Fibroblast of the aortic adventitia (primary cell): ENCODE results near the gene RFFL. TPM values are rescaled to one million over a fixed set of nuclear protein-coding genes. Genes with fewer than 3 reads are reported as not detected.
A peak's percentile ranks its signal among the peaks of the same experiment; 100 is the strongest.
"Not testable (repeated sequence)": the region's sequence is repeated elsewhere in the genome, so short reads cannot be mapped to it uniquely, and the experiment has no call there.

Source experiments
- DNase-seq: peaks from one replicate; pipeline ENCODE4 v3.0.0-alpha.2; 2010; ENCODE audit warnings: low read depth
- H3K4me3 ChIP-seq: 2 replicates; pipeline ENCODE4 v1.5.1; 2011; ENCODE audit warnings: low read depth, mild to moderate bottlenecking, control low read depth, low read length, moderate library complexity
- total RNA-seq: library from RNA; depleted of rRNA; stranded (reverse); fragments of >200 nt; gene quantifications from 2 replicates; pipeline ENCODE4 v1.2.3, GENCODE V29; 2012; ENCODE audit warnings: low replicate concordance
- TF ChIP-seq, protein P1 (sequence below): IDR thresholded peaks from 2 replicates; pipeline ENCODE4 v1.5.1; 2011; ENCODE audit warnings: mild to moderate bottlenecking, low read length, control low read depth, inconsistent platforms; ENCODE audit not compliant: insufficient read depth

Gene RFFL
- total RNA-seq, 1 donor: 17.0 TPM

DNA sequence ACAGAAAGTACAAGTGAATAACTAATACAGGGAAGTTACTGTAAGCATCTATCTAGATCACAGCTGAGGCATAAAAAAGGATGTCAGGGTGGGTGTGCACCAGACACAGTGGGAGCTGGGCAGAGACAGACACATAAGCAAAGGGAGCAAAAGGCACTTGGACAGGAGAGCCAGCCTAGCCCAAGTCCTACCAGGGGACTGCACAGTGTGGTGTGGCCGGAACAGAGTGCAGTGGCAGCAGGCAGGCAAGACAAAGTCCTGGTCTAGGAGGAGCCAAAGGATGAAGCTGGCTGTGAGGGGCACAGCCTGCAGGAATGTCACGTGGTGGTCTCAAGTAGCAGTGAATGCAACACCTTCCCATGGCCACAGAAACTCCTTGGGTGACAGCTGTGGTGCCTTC, 34.3 kb upstream of the RFFL start:
- no peak overlapping the region for H3K4me3 ChIP-seq
- DNase-seq: no peak
- TF ChIP-seq, protein P1, sequence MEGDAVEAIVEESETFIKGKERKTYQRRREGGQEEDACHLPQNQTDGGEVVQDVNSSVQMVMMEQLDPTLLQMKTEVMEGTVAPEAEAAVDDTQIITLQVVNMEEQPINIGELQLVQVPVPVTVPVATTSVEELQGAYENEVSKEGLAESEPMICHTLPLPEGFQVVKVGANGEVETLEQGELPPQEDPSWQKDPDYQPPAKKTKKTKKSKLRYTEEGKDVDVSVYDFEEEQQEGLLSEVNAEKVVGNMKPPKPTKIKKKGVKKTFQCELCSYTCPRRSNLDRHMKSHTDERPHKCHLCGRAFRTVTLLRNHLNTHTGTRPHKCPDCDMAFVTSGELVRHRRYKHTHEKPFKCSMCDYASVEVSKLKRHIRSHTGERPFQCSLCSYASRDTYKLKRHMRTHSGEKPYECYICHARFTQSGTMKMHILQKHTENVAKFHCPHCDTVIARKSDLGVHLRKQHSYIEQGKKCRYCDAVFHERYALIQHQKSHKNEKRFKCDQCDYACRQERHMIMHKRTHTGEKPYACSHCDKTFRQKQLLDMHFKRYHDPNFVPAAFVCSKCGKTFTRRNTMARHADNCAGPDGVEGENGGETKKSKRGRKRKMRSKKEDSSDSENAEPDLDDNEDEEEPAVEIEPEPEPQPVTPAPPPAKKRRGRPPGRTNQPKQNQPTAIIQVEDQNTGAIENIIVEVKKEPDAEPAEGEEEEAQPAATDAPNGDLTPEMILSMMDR: no peak

DNA sequence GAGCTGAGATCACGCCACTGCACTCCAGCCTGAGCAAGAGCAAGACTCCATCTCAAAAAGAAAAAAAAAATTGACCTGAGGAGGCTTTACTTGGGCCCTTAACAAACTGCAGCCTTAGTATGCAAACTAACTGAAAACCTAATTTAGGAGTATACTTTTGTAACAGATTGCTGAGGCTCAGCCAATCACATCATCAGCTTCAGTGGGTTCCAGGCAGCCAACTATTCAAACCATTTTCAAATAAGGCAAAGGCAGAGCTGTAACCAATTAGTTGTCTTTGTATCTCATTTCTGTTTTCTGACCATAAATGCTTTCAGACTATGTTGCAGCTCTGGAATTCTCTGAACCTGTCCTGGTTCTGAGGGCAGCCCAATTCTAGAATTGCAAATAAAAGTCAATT, 32.2 kb upstream of the RFFL start:
- TF ChIP-seq, protein P1: no peak
- no peak overlapping the region for H3K4me3 ChIP-seq
- DNase-seq: no peak

DNA sequence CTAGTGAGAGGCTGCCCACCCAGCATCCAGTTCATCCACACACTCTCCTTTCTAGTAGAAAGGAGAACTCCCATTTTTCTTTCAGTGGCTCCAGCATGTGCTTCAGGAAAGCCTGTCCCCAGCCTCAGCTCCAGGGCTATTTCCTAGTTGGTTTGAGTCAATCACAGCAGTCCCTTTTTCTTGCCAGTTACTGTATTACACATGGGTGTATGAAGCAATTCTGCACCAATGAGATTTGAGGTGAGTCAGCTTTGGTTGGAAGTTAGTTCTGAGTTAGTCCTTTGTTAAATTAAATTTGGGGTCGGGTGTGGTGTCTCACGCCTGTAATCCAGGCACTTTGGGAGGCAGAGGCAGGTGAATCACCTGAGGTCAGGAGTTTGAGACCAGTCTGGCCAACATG, 31.4 kb upstream of the RFFL start:
- TF ChIP-seq, protein P1: no peak
- DNase-seq: peak; percentile 86
- no peak overlapping the region for H3K4me3 ChIP-seq

DNA sequence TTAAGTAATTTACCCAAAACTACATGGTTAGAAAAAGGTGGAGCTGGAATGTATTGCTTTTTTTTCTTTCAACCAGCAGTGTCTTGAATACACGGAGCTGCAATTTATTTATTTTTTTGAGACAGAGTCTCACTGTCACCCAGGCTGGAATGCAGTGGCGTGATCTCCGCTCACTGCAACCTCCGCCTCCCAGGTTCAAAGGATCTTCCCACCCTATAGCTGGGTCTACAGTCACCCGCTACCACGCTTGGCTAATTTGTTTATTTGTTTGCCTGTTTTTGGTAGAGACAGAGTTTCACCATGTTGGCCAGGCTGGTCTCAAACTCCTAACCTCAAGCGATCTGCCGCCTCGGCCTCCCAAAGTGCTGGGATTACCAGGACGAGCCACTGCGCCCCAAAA, 27.2 kb upstream of the RFFL start:
- not testable (repeated sequence) for H3K4me3 ChIP-seq, DNase-seq

DNA sequence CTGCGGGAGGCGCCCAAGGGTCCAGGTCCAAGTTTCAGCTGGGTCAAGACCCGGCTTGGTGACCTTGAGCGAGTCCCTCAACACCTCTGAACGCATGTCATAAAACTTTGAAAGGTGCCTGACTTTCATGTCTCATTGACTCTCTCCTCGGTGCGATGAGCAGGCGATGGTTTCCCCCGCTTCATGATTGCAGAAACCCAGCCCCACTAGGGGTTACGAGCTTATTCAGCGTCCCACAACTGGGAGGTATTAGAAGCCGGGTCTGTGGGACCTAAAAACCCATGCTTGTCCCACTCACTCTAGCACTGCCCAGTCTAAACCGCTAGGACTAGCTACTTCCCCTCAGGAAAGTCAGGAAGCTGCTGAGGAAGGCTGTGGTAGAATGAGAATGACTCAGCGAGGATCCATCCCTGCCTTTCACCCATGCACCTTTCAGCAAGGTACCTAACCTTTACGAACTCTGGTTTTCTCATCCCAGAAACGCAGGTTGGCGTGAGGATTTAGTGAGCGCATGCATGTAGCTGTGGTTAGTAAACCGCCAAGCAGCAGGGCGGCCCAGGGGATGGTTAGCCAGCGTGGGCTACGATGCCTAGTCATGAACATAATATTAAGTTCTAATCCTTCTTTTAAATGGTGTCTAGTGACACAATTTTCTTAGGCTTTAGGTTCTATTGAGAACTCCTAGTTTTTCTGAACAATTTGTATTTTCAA, 26.2 kb upstream of the RFFL start:
- TF ChIP-seq, protein P1: peak; percentile 22
- H3K4me3 ChIP-seq: peak overlapping the region; percentile 53
- no peak for DNase-seq

DNA sequence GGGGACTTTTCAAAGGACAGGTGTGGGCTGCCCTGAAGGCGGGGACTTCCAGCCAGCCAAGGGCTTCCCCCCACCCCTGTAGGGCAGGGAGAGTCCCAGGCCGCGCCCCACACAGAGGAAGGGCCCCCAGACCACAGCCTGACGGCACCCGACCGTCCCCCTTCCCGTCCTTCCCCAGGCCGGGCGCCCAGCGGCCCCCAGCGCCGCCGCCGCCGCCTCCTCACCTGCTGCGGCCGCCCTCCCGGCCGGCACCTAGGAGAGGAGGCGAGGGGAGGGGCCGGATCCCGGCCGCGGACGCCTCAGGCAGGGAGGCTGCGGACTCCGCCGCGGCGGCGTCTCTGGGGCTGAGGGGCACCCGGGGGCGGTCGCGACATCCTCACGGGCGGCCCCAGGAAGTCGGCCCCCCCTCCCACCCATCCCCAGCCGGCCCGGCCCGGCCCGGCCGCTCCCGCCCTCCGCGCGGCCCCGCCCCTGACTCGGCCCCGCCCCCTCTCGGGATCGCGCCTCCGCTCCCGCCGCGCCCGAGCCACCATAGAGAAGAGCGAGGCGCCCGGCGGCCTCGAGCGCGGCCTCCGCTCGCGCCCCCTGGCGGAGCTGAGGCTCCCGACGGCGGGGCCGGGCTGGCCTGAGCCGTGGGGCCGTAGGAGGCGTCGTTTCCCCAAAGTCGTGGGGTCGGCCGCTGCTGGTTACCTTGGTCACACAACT, 25.5 kb upstream of the RFFL start:
- DNase-seq: peak; percentile 71
- TF ChIP-seq, protein P1: peak; percentile 55

DNA sequence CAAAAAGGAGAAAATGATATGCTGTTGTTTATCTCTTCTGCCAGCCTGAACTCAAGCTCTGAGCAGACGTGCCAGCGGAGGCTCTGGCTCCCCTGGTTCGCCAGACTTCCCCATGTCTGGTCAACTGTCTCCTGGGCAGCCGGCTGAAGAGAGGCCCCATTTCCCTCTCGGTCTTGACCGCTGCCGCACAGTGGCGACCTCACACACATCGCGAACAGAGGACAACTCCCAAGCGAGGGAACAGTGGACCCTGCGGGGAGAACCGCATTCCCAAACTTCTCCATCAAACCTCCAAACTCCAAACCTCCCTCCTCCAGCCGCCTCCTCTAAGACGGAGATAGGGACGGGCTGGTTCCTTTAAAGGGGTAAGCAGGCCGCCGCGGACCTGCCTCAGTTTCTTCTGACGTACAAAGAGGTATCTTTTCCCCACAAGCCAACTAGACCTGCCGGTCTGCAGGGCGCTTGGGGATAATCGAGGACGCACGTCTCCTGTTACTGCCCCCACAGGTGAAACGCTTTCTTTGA, 24.9 kb upstream of the RFFL start:
- peak overlapping the region; percentile 76 for H3K4me3 ChIP-seq
- TF ChIP-seq, protein P1: peak; percentile 13
- peak; percentile 49 for DNase-seq

More for the DNA sequence above, 25.5 kb upstream of the RFFL start:
- H3K4me3 ChIP-seq: peak overlapping the region; percentile 76
